Mucosa of rectum (tissue), 2 donors: ENCODE data around the gene ABHD10.

Source experiments
- H3K27ac ChIP-seq, 2 donors: one replicate each; pipeline ENCODE4 v1.7.0; 2013; ENCODE audit warnings: inconsistent platforms in 2 of 2, low read depth in 2 of 2, low read length in 2 of 2
- H3K27me3 ChIP-seq, 2 donors: one replicate each; pipeline ENCODE4 v1.7.0; 2013; ENCODE audit warnings: low read length in 2 of 2; ENCODE audit not compliant: control insufficient read depth in 2 of 2, insufficient read depth in 2 of 2
- H3K36me3 ChIP-seq, 2 donors: one replicate each; pipeline ENCODE4 v1.7.0; 2013; ENCODE audit warnings: low read length in 2 of 2; ENCODE audit not compliant: control insufficient read depth in 2 of 2, insufficient read depth in 2 of 2
- H3K4me1 ChIP-seq, 2 donors: one replicate each; pipeline ENCODE4 v1.7.0; 2013; ENCODE audit warnings: low read length in 2 of 2, mild to moderate bottlenecking in 1 of 2; ENCODE audit not compliant: control insufficient read depth in 2 of 2, insufficient read depth in 2 of 2
- H3K4me3 ChIP-seq, 2 donors: one replicate each; pipeline ENCODE4 v1.7.0; 2013; ENCODE audit warnings: low read length in 2 of 2
- H3K9ac ChIP-seq, 2 donors: one replicate each; pipeline ENCODE4 v1.7.0; 2013; ENCODE audit warnings: low read length in 2 of 2, low read depth in 1 of 2, mild to moderate bottlenecking in 1 of 2
- H3K9me3 ChIP-seq, 2 donors: one replicate each; pipeline ENCODE4 v1.7.0; 2013; ENCODE audit warnings: low read length in 2 of 2; ENCODE audit not compliant: control insufficient read depth in 2 of 2
- donor health status: healthy.
- donor health status: Normal muscosa, but diverticular disease.

Gene ABHD10

DNA sequence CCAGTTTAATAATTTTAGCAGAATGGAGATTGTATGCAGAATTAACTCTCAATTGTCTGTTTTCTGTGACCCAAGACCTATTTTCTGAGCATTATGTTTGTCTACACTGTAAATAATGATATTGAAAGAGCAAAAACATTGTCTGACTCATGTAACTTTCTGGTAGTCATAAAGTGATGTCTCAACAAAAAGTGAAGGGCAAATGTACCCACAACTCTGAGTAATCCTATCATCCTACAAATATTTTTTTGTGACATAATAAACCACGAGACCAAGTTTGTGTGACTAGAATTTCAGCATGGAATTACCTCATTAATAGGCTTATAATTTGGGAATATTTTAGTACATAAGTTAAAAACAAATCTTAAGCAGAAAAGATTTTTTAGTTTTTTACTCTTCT lies 15.4 kb upstream of the ABHD10 start:
- Histone ChIP-seq H3K9me3 (no peaks in the 10 kb centered on the region), H3K4me3 (no peak overlapping the region), H3K27me3 (no peaks in the 10 kb centered on the region), H3K27ac (no peak overlapping the region), H3K4me1 (peaks cover 0 to 2% of the 10 kb centered on the region in 2 donors), H3K9ac (no peak overlapping the region), H3K36me3 (no peaks in the 10 kb centered on the region)

DNA sequence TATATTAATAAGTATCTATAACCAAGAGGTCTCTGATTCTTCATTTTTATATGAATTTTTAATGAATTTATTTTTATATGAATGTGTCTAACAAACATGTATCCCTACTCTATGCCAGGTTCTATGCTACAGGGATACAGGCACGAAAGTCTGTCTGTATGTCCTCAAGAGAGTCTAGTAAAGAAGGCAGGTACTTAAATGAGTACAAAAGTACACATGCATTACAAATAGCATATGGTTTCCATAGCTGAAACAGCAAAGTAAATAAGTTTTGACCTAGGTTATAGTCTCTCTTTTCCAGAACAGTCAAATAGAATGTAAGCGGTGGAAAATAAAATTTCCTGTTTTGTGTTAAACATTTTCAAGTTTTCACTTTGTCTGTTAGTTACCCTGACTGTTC lies 13.3 kb upstream of the ABHD10 start:
- H3K27me3 ChIP-seq: no peaks in the 10 kb centered on the region

DNA sequence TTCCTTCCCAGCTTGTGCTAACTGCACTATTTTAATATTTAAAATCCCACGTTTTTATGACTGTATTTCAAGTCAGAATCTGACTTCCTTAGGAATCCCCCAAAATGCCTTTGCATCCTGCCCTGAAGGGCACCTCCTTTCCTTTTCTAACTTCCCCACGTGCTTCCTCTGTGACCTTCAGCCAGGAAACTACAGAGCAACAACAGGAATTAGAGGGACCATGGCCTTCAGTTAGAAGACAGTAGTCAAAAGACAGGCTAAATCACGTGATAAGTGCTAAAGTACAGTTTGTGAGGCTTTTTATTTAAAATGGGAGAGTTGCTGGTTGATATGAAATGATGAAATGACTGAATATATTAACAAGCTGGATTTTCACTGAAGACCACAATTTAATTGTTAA lies 11.8 kb upstream of the ABHD10 start:
- Histone ChIP-seq H3K27me3 (no peaks in the 10 kb centered on the region), H3K27ac (no peak overlapping the region), H3K4me3 (no peak overlapping the region), H3K36me3 (no peaks in the 10 kb centered on the region), H3K4me1 (peaks cover 0 to 2% of the 10 kb centered on the region in 2 donors), H3K9ac (no peak overlapping the region), H3K9me3 (no peaks in the 10 kb centered on the region)

More for the DNA sequence above, 13.3 kb upstream of the ABHD10 start:
- H3K27ac ChIP-seq: no peak overlapping the region
- peaks cover 0 to 2% of the 10 kb centered on the region in 2 donors for H3K4me1 ChIP-seq
- no peaks in the 10 kb centered on the region for H3K36me3 ChIP-seq
- no peak overlapping the region for H3K4me3 ChIP-seq
- H3K9me3 ChIP-seq: no peaks in the 10 kb centered on the region
- H3K9ac ChIP-seq: no peak overlapping the region

DNA sequence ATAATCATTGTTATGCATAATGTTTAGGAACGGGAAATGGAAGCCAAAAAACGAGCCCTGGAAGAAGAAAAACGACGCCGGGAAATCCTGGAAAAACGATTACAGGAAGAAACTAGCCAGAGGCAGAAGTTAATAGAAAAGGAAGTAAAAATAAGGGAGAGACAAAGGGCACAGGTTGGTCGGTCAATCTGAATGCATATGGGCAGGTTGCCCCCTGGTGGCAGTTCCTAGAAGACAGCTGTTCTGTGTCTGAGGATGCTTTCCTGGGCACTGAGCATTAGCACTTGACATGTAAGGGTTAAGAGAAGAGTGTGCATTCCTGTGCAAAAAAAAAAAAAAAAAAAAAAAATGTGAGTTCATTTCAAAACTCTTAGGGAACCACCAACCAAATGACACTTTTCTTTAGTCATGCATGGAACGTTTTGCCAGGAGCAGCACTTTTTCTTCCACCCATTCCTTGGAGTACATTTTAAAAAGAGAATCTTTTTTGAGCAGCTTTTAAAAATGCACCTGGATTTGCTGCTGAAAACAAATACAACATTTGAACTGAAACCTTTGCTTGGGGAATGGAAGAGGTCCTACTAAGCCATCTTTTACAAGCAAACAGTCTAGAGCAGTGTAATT lies 11.1 kb upstream of the ABHD10 start:
- Histone ChIP-seq H3K4me3 (no peak overlapping the region), H3K27ac (no peak overlapping the region), H3K27me3 (no peaks in the 10 kb centered on the region), H3K9ac (no peak overlapping the region), H3K36me3 (no peaks in the 10 kb centered on the region), H3K9me3 (no peaks in the 10 kb centered on the region), H3K4me1 (peaks cover 0 to 2% of the 10 kb centered on the region in 2 donors)

GRCh38 chr3:111968319-111969054 lies 10.3 kb upstream of the ABHD10 start:
- Histone ChIP-seq H3K27me3 (no peaks in the 10 kb centered on the region), H3K9me3 (no peaks in the 10 kb centered on the region), H3K4me1 (peaks cover 0 to 2% of the 10 kb centered on the region in 2 donors), H3K4me3 (no peak overlapping the region), H3K9ac (no peak overlapping the region), H3K36me3 (no peaks in the 10 kb centered on the region), H3K27ac (no peak overlapping the region)

- no peaks in the 10 kb centered on the region for H3K36me3 ChIP-seq
- no peak overlapping the region for H3K9ac ChIP-seq
- no peaks in the 10 kb centered on the region for H3K27me3 ChIP-seq
- H3K4me3 ChIP-seq: no peak overlapping the region
- H3K4me1 ChIP-seq: peaks cover 0 to 2% of the 10 kb centered on the region in 2 donors
- no peaks in the 10 kb centered on the region for H3K9me3 ChIP-seq
- no peak overlapping the region for H3K27ac ChIP-seq
These were observed 8.4 kb upstream of the ABHD10 start for GRCh38 chr3:111970376-111970775.

- H3K4me3 ChIP-seq: no peak overlapping the region
- H3K27ac ChIP-seq: no peak overlapping the region
- H3K9ac ChIP-seq: no peak overlapping the region
- no peaks in the 10 kb centered on the region for H3K4me1 ChIP-seq
- H3K9me3 ChIP-seq: no peaks in the 10 kb centered on the region
- no peaks in the 10 kb centered on the region for H3K27me3 ChIP-seq
- no peaks in the 10 kb centered on the region for H3K36me3 ChIP-seq
These were observed 7.2 kb upstream of the ABHD10 start for GRCh38 chr3:111971533-111972130.

DNA sequence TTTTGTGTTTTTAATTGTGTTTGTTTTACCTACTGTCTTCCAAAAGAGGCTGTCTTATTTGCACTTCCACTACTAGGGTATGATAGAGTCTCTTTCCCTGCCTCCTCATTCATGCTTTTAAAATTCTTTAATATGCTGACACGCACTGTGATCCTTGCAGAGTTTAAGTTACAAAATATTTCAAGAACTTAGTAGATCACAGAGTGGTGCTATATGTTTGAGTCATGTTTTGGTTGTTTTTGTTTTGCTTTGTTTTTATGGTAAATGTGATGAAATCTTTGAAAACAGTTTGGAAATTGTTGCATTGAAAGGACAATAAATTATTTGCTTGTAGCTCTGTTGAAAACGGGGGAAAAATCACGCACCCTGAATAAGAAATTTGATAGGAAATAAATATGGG lies 5.9 kb upstream of the ABHD10 start:
- Histone ChIP-seq H3K4me1 (no peaks in the 10 kb centered on the region), H3K27me3 (no peaks in the 10 kb centered on the region), H3K27ac (no peak overlapping the region), H3K9ac (no peak overlapping the region), H3K9me3 (no peaks in the 10 kb centered on the region), H3K4me3 (no peak overlapping the region), H3K36me3 (no peaks in the 10 kb centered on the region)

GRCh38 chr3:111975131-111975530 lies 3.7 kb upstream of the ABHD10 start:
- Histone ChIP-seq H3K27me3 (no peaks in the 10 kb centered on the region), H3K4me1 (peaks cover 7 to 8% of the 10 kb centered on the region in 2 donors), H3K9ac (no peak overlapping the region), H3K9me3 (no peaks in the 10 kb centered on the region), H3K27ac (no peak overlapping the region), H3K36me3 (no peaks in the 10 kb centered on the region), H3K4me3 (no peak overlapping the region)

DNA sequence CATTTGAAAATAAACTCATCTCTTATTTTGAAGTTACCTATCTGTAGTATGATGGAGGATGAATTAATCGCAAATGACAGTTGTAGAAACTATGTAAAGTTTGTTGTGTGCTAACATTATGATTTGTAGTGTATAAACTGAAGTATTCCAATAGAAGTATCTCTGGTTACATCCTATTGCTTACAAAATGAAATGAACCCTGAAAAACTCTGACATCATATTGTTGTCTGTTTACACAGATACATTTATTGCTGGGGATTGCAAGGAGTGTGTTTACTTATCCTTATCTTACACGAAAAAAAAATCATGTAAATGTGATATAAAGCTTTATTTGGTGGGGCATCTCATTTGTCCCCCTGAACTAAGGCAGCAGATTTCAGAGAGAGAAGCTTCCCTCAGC lies 2.6 kb upstream of the ABHD10 start:
- Histone ChIP-seq H3K4me3 (no peak overlapping the region), H3K9ac (no peak overlapping the region), H3K36me3 (no peaks in the 10 kb centered on the region), H3K27ac (no peak overlapping the region), H3K27me3 (no peaks in the 10 kb centered on the region), H3K9me3 (no peaks in the 10 kb centered on the region), H3K4me1 (peaks cover 8 to 15% of the 10 kb centered on the region in 2 donors)
